Measurements from ENCODE around the gene FAM210A.

- TF ChIP-seq CTCF (IDR thresholded peaks at IDR 0.05; ENCODE audit: insufficient read depth, low read length), result no peak
- 0 out of 2 replicates have a peak, but pooled peaks have one; percentile 58 for TF ChIP-seq POLR2AphosphoS5 (IDR thresholded peaks at IDR 0.05; ENCODE audit: low read depth)
Observed at GRCh38 chr18:13628211-13628610, 98.1 kb downstream of the FAM210A start.

All from HL-60 (cell line).